H1 (cell line): ENCODE data around the gene CARD11. TPM values are rescaled to one million over a fixed set of nuclear protein-coding genes. Genes with fewer than 3 reads are reported as not detected.

Experiments
- CREB1 ChIP-seq: IDR thresholded peaks from 2 replicates; pipeline ENCODE4 v1.6.1; 2012; ENCODE audit warnings: inconsistent platforms
- NANOG ChIP-seq: IDR thresholded peaks from 2 replicates; pipeline ENCODE4 v1.6.1; 2011; ENCODE audit warnings: low read length, low read depth, mild to moderate bottlenecking, inconsistent platforms; ENCODE audit not compliant: insufficient read depth, poor library complexity, severe bottlenecking
- RAD21 ChIP-seq, 2 experiments: IDR thresholded peaks in 1 of 2; conservative IDR thresholded peaks in 1 of 2; 2 replicates each; pipeline ENCODE4 v1.6.1; 2011; ENCODE audit warnings: low read depth in 2 of 2, low read length in 2 of 2, improper control_type of control experiment in 1 of 2, inconsistent platforms in 1 of 2, mild to moderate bottlenecking in 1 of 2, moderate library complexity in 1 of 2
- SUZ12 ChIP-seq: fragments of 200-600 bp; sonication (generic); IDR thresholded peaks from 2 replicates; pipeline ENCODE4 v1.6.1; 2012; ENCODE audit warnings: mild to moderate bottlenecking, inconsistent platforms, low read length, moderate library complexity, mixed read lengths
- TAF7 ChIP-seq: optimal IDR thresholded peaks from 2 replicates; pipeline ENCODE3; 2011; ENCODE audit warnings: low read depth, mild to moderate bottlenecking, inconsistent platforms, low read length, moderate library complexity, borderline replicate concordance
- polyA plus RNA-seq, 7 experiments: library from polyadenylated mRNA; depleted of rRNA in 3 of 7; stranded (reverse) in 5 of 7; unstranded in 2 of 7; fragments of >200 nt in 5 of 7; fragments of 200-250 nt in 2 of 7; gene quantifications; 1 replicate in 5 of 7; 2 replicates in 1 of 7; 4 replicates in 1 of 7; pipeline versions ENCODE4 v1.2.1 to v1.2.3, GENCODE V29; 2011 to 2013; ENCODE audit warnings: missing spikeins in 2 of 7, mixed read lengths in 2 of 7
- total RNA-seq: library from RNA; stranded (reverse); fragmentation: NEBNext Ultra II Directional; extraction: Animal tissue kit (Norgen Biotek cat#: 25700); gene quantifications from 2 replicates; pipeline ENCODE4 v1.2.1, GENCODE V29; 2021
- TF ChIP-seq, protein P1 (sequence below): fragments of 300-600 bp; sonication (generic); IDR thresholded peaks from 2 replicates; pipeline ENCODE4 v1.7.1; 2012; ENCODE audit warnings: low read length, moderate library complexity, mild to moderate bottlenecking, inconsistent platforms; ENCODE audit not compliant: insufficient replicate concordance
- TF ChIP-seq, protein P2 (sequence below): IDR thresholded peaks from 2 replicates; pipeline ENCODE4 v1.6.1; 2012; ENCODE audit warnings: inconsistent platforms
- TF ChIP-seq, protein P3 (sequence below): IDR thresholded peaks from 2 replicates; pipeline ENCODE4 v1.6.1; 2011; ENCODE audit warnings: low read length, improper control_type of control experiment

CARD11 gene
- total and polyA plus RNA-seq, 2 of the 8 experiments (the other 6 are each of a cell fraction or from before 2014, with no cell fraction given) = 12.6 to 29.8 TPM

DNA sequence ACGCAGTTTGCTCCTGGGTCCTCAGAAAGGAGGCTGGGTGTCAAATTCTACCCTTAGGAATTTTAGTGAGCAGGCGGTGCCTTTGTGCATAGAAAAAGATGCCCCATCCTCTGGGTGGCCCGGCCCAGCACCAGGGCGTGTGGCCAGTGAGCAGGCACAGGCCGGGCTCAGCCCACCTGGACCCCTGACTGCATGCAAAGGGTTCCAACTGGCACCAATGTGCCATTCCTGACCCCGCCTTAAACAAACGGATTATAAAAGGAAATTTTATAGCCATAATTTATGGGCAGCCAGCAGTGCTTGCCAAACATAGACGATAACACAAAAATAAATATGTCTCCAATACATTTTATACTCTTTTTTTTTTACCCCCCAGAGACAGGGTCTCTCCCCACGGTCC, 159.5 kb downstream of the CARD11 start (continued):
- TF ChIP-seq, protein P1, sequence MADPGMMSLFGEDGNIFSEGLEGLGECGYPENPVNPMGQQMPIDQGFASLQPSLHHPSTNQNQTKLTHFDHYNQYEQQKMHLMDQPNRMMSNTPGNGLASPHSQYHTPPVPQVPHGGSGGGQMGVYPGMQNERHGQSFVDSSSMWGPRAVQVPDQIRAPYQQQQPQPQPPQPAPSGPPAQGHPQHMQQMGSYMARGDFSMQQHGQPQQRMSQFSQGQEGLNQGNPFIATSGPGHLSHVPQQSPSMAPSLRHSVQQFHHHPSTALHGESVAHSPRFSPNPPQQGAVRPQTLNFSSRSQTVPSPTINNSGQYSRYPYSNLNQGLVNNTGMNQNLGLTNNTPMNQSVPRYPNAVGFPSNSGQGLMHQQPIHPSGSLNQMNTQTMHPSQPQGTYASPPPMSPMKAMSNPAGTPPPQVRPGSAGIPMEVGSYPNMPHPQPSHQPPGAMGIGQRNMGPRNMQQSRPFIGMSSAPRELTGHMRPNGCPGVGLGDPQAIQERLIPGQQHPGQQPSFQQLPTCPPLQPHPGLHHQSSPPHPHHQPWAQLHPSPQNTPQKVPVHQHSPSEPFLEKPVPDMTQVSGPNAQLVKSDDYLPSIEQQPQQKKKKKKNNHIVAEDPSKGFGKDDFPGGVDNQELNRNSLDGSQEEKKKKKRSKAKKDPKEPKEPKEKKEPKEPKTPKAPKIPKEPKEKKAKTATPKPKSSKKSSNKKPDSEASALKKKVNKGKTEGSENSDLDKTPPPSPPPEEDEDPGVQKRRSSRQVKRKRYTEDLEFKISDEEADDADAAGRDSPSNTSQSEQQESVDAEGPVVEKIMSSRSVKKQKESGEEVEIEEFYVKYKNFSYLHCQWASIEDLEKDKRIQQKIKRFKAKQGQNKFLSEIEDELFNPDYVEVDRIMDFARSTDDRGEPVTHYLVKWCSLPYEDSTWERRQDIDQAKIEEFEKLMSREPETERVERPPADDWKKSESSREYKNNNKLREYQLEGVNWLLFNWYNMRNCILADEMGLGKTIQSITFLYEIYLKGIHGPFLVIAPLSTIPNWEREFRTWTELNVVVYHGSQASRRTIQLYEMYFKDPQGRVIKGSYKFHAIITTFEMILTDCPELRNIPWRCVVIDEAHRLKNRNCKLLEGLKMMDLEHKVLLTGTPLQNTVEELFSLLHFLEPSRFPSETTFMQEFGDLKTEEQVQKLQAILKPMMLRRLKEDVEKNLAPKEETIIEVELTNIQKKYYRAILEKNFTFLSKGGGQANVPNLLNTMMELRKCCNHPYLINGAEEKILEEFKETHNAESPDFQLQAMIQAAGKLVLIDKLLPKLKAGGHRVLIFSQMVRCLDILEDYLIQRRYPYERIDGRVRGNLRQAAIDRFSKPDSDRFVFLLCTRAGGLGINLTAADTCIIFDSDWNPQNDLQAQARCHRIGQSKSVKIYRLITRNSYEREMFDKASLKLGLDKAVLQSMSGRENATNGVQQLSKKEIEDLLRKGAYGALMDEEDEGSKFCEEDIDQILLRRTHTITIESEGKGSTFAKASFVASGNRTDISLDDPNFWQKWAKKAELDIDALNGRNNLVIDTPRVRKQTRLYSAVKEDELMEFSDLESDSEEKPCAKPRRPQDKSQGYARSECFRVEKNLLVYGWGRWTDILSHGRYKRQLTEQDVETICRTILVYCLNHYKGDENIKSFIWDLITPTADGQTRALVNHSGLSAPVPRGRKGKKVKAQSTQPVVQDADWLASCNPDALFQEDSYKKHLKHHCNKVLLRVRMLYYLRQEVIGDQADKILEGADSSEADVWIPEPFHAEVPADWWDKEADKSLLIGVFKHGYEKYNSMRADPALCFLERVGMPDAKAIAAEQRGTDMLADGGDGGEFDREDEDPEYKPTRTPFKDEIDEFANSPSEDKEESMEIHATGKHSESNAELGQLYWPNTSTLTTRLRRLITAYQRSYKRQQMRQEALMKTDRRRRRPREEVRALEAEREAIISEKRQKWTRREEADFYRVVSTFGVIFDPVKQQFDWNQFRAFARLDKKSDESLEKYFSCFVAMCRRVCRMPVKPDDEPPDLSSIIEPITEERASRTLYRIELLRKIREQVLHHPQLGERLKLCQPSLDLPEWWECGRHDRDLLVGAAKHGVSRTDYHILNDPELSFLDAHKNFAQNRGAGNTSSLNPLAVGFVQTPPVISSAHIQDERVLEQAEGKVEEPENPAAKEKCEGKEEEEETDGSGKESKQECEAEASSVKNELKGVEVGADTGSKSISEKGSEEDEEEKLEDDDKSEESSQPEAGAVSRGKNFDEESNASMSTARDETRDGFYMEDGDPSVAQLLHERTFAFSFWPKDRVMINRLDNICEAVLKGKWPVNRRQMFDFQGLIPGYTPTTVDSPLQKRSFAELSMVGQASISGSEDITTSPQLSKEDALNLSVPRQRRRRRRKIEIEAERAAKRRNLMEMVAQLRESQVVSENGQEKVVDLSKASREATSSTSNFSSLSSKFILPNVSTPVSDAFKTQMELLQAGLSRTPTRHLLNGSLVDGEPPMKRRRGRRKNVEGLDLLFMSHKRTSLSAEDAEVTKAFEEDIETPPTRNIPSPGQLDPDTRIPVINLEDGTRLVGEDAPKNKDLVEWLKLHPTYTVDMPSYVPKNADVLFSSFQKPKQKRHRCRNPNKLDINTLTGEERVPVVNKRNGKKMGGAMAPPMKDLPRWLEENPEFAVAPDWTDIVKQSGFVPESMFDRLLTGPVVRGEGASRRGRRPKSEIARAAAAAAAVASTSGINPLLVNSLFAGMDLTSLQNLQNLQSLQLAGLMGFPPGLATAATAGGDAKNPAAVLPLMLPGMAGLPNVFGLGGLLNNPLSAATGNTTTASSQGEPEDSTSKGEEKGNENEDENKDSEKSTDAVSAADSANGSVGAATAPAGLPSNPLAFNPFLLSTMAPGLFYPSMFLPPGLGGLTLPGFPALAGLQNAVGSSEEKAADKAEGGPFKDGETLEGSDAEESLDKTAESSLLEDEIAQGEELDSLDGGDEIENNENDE = no peak
- TF ChIP-seq, protein P2, sequence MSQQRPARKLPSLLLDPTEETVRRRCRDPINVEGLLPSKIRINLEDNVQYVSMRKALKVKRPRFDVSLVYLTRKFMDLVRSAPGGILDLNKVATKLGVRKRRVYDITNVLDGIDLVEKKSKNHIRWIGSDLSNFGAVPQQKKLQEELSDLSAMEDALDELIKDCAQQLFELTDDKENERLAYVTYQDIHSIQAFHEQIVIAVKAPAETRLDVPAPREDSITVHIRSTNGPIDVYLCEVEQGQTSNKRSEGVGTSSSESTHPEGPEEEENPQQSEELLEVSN = no peak
- TF ChIP-seq NANOG = no peak
- TF ChIP-seq CREB1 = no peak
- TF ChIP-seq TAF7 = no peak
- TF ChIP-seq SUZ12 = no peak
- TF ChIP-seq RAD21 (IDR thresholded peaks at IDR 0.05 in 1 of 2, conservative IDR thresholded peaks at IDR 0.05 in 1 of 2; ENCODE audit: low read depth in 2 of 2, low read length in 2 of 2) = no peak
- TF ChIP-seq, protein P3, sequence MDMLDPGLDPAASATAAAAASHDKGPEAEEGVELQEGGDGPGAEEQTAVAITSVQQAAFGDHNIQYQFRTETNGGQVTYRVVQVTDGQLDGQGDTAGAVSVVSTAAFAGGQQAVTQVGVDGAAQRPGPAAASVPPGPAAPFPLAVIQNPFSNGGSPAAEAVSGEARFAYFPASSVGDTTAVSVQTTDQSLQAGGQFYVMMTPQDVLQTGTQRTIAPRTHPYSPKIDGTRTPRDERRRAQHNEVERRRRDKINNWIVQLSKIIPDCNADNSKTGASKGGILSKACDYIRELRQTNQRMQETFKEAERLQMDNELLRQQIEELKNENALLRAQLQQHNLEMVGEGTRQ = no peak
